Amygdala (tissue), 56 donors: Measurements from ENCODE around the gene OASL.

ENCODE experiments used
- DNase-seq, 56 donors: peaks; one replicate each; lab custom pipeline; 2025; lab: John Stamatoyannopoulos, UW

Gene OASL

GRCh38 chr12:121015825-121016766 is 22.9 kb downstream of the OASL start, which contains the start of gene C12orf43:
C12orf43 (minus strand) TSS chr12:121016487; CDS start chr12:121016474, 13 bp downstream.
- peak; percentile 38 to 98 (median 88) for DNase-seq

GRCh38 chr12:121013715-121014114 is 25.3 kb downstream of the OASL start:
- DNase-seq: no peak

GRCh38 chr12:121011820-121012219 is 27.2 kb downstream of the OASL start:
- no peak for DNase-seq

GRCh38 chr12:121010860-121011259 is 28.2 kb downstream of the OASL start:
- DNase-seq: no peak

GRCh38 chr12:121009741-121010140 is 29.3 kb downstream of the OASL start:
- DNase-seq: peak in 2 of 56 donors; percentile 3 to 23

GRCh38 chr12:121008347-121009098 is 30.5 kb downstream of the OASL start:
- DNase-seq: no peak

GRCh38 chr12:121005346-121005815 is 33.7 kb downstream of the OASL start:
- DNase-seq: peak in 3 of 56 donors; percentile 5 to 15 (median 7)

GRCh38 chr12:121004253-121004815 is 34.7 kb downstream of the OASL start:
- DNase-seq: no peak

- no peak for DNase-seq
These were observed 35.4 kb downstream of the OASL start for GRCh38 chr12:121003650-121004049.

GRCh38 chr12:121001841-121002483 is 37.1 kb downstream of the OASL start:
- DNase-seq: no peak

- no peak for DNase-seq
These were observed 38.0 kb downstream of the OASL start for GRCh38 chr12:121001060-121001459.

- no peak for DNase-seq
These were observed 38.5 kb downstream of the OASL start for GRCh38 chr12:121000530-121000929.

- no peak for DNase-seq
These were observed 39.6 kb downstream of the OASL start for GRCh38 chr12:120999191-121000120.

GRCh38 chr12:120998435-120998834 is 40.6 kb downstream of the OASL start:
- DNase-seq: no peak

GRCh38 chr12:120997448-120997847 is 41.6 kb downstream of the OASL start:
- DNase-seq: no peak

- no peak for DNase-seq
These were observed 42.8 kb downstream of the OASL start for GRCh38 chr12:120996133-120996746.

GRCh38 chr12:120994589-120995337 is 44.3 kb downstream of the OASL start:
- DNase-seq: no peak

- DNase-seq: no peak
These were observed 45.0 kb downstream of the OASL start for GRCh38 chr12:120994059-120994458.
